ENCODE measurements around the gene OR5H14.

DNA sequence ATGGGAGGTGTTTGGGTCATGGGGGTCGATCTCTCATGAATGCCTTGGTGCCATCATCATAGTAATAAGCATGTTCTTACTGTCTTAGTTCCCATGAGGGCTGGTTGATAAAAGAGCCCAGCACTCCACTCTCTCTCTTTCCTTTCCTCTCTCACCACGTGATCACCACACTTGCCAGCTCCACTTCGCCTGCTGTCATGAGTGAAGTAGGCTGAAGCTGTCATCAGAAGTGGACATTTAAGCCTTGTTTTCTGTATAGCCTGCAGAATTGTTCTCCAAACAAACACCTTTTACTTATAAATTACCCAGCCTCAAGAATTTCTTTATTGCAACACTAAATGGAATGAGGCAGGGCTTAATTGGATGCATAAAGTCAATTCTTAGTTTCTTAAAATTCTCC, 10.6 kb upstream of the OR5H14 start:
- TF ChIP-seq, protein P1, sequence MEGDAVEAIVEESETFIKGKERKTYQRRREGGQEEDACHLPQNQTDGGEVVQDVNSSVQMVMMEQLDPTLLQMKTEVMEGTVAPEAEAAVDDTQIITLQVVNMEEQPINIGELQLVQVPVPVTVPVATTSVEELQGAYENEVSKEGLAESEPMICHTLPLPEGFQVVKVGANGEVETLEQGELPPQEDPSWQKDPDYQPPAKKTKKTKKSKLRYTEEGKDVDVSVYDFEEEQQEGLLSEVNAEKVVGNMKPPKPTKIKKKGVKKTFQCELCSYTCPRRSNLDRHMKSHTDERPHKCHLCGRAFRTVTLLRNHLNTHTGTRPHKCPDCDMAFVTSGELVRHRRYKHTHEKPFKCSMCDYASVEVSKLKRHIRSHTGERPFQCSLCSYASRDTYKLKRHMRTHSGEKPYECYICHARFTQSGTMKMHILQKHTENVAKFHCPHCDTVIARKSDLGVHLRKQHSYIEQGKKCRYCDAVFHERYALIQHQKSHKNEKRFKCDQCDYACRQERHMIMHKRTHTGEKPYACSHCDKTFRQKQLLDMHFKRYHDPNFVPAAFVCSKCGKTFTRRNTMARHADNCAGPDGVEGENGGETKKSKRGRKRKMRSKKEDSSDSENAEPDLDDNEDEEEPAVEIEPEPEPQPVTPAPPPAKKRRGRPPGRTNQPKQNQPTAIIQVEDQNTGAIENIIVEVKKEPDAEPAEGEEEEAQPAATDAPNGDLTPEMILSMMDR (IDR thresholded peaks at IDR 0.05): no peak
- TF ChIP-seq SIN3A (IDR thresholded peaks at IDR 0.05; ENCODE audit: borderline replicate concordance, insufficient read depth, low read depth, low read length): no peak
